H9 (cell line): Measurements from ENCODE around the gene STK24. TPM values are rescaled to one million over a fixed set of nuclear protein-coding genes. Genes with fewer than 3 reads are reported as not detected.

Experiments used
- DNase-seq: peaks from one replicate; pipeline ENCODE4 v3.0.0-alpha.2; 2017
- H2AFZ ChIP-seq: one replicate; pipeline ENCODE4 v1.6.1; 2013; ENCODE audit warnings: mild to moderate bottlenecking, low read length, control low read depth, moderate library complexity
- H2AK5ac ChIP-seq: 2 replicates; pipeline ENCODE4 v1.6.1; 2013; ENCODE audit warnings: low read length, control low read depth, mixed read lengths; ENCODE audit not compliant: insufficient read length
- H2BK120ac ChIP-seq: one replicate; pipeline ENCODE4 v1.6.1; 2013; ENCODE audit warnings: low read depth, mild to moderate bottlenecking, low read length, control low read depth, inconsistent platforms; ENCODE audit not compliant: poor library complexity, severe bottlenecking
- H2BK12ac ChIP-seq: 2 replicates; pipeline ENCODE4 v1.6.1; 2013; ENCODE audit warnings: low read length, control low read depth, mixed read lengths, low read depth; ENCODE audit not compliant: insufficient read length
- H2BK15ac ChIP-seq: 2 replicates; pipeline ENCODE4 v1.6.1; 2013; ENCODE audit warnings: low read depth, low read length, control low read depth
- H2BK20ac ChIP-seq: one replicate; pipeline ENCODE4 v1.6.1; 2013; ENCODE audit warnings: low read depth, mild to moderate bottlenecking, low read length, control low read depth, inconsistent platforms; ENCODE audit not compliant: poor library complexity, severe bottlenecking
- H2BK5ac ChIP-seq: 2 replicates; pipeline ENCODE4 v1.6.1; 2013; ENCODE audit warnings: low read length, control low read depth, mixed read lengths; ENCODE audit not compliant: insufficient read length
- H3K14ac ChIP-seq: 2 replicates; pipeline ENCODE4 v1.6.1; 2013; ENCODE audit warnings: low read length, control low read depth; ENCODE audit not compliant: insufficient read depth
- H3K18ac ChIP-seq: 2 replicates; pipeline ENCODE4 v1.6.1; 2013; ENCODE audit warnings: low read depth, mild to moderate bottlenecking, mixed read lengths, low read length, control low read depth; ENCODE audit not compliant: insufficient read length
- H3K23ac ChIP-seq: 2 replicates; pipeline ENCODE4 v1.6.1; 2013; ENCODE audit warnings: low read length, control low read depth, mixed read lengths, low read depth; ENCODE audit not compliant: insufficient read length
- H3K23me2 ChIP-seq: 2 replicates; pipeline ENCODE4 v1.6.1; 2013; ENCODE audit warnings: low read depth, mild to moderate bottlenecking, mixed read lengths, low read length, control low read depth; ENCODE audit not compliant: insufficient read length, poor library complexity, severe bottlenecking
- H3K27ac ChIP-seq: 2 replicates; pipeline ENCODE4 v1.5.1; 2013; ENCODE audit warnings: low read length, control low read depth, mixed read lengths, low read depth; ENCODE audit not compliant: insufficient read length
- H3K27me3 ChIP-seq: 2 replicates; pipeline ENCODE4 v1.6.1; 2013; ENCODE audit warnings: low read length, control low read depth, inconsistent platforms; ENCODE audit not compliant: insufficient read depth
- H3K4ac ChIP-seq: 2 replicates; pipeline ENCODE4 v1.6.1; 2013; ENCODE audit warnings: low read depth, mild to moderate bottlenecking, control low read depth, inconsistent platforms, low read length, moderate library complexity
- H3K4me1 ChIP-seq: 2 replicates; pipeline ENCODE4 v1.6.1; 2013; ENCODE audit warnings: low read length, control low read depth, inconsistent platforms; ENCODE audit not compliant: insufficient read depth
- H3K4me2 ChIP-seq: 2 replicates; pipeline ENCODE4 v1.6.1; 2013; ENCODE audit warnings: low read length, control low read depth, mixed read lengths; ENCODE audit not compliant: insufficient read length, insufficient read depth
- H3K56ac ChIP-seq: 2 replicates; pipeline ENCODE4 v1.6.1; 2013; ENCODE audit warnings: low read depth, mild to moderate bottlenecking, mixed read lengths, low read length, control low read depth; ENCODE audit not compliant: insufficient read length
- H3K79me1 ChIP-seq: 2 replicates; pipeline ENCODE4 v1.6.1; 2013; ENCODE audit warnings: low read depth, mild to moderate bottlenecking, moderate library complexity, low read length, control low read depth, inconsistent platforms; ENCODE audit not compliant: insufficient read depth, poor library complexity, severe bottlenecking
- H3K79me2 ChIP-seq: 2 replicates; pipeline ENCODE4 v1.6.1; 2013; ENCODE audit warnings: low read length, control low read depth, inconsistent platforms; ENCODE audit not compliant: insufficient read depth
- H3K9ac ChIP-seq: 2 replicates; pipeline ENCODE4 v1.6.1; 2013; ENCODE audit warnings: low read length, control low read depth, mixed read lengths; ENCODE audit not compliant: insufficient read length; ENCODE audit errors: extremely low read depth
- H3K9me3 ChIP-seq: one replicate; pipeline ENCODE4 v1.6.1; 2013; ENCODE audit warnings: low read depth, low read length, inconsistent platforms; ENCODE audit not compliant: control insufficient read depth
- H3T11ph ChIP-seq: one replicate; pipeline ENCODE4 v1.6.1; 2013; ENCODE audit warnings: mild to moderate bottlenecking, low read length, control low read depth, inconsistent platforms
- H4K20me1 ChIP-seq: one replicate; pipeline ENCODE4 v1.6.1; 2013; ENCODE audit not compliant: control insufficient read depth, insufficient read length, insufficient read depth
- H4K5ac ChIP-seq: 2 replicates; pipeline ENCODE4 v1.6.1; 2013; ENCODE audit warnings: low read depth, mild to moderate bottlenecking, mixed read lengths, low read length, control low read depth; ENCODE audit not compliant: insufficient read length
- H4K8ac ChIP-seq: replicated peaks from 2 replicates; pipeline ENCODE4 v1.6.1; 2013; ENCODE audit warnings: low read length, control low read depth, mixed read lengths, low read depth; ENCODE audit not compliant: insufficient read length
- H4K91ac ChIP-seq: 2 replicates; pipeline ENCODE4 v1.6.1; 2013; ENCODE audit warnings: low read depth, mild to moderate bottlenecking, moderate library complexity, mixed read lengths, low read length, control low read depth; ENCODE audit not compliant: insufficient read length
- H3K27ac Mint-ChIP-seq, 3 experiments: 2 replicates in 2 of 3; 3 replicates in 1 of 3; pipeline ENCODE4 v1.8.0; 2020 to 2021; ENCODE audit warnings: mixed read lengths in 3 of 3, mild to moderate bottlenecking in 1 of 3, moderate library complexity in 1 of 3
- H3K27me3 Mint-ChIP-seq: 2 replicates; pipeline ENCODE4 v1.8.0; 2021; ENCODE audit warnings: low read depth, mild to moderate bottlenecking, moderate library complexity, mixed read lengths
- H3K36me3 Mint-ChIP-seq, 3 experiments: 2 replicates in 2 of 3; 3 replicates in 1 of 3; pipeline ENCODE4 v1.8.0; 2020 to 2021; ENCODE audit warnings: low read depth in 3 of 3, mixed read lengths in 3 of 3; ENCODE audit not compliant: insufficient read depth in 1 of 3
- H3K4me1 Mint-ChIP-seq, 2 experiments: 2 replicates each; pipeline ENCODE4 v1.8.0; 2020; ENCODE audit warnings: mixed read lengths in 2 of 2
- H3K4me3 Mint-ChIP-seq, 2 experiments: 2 replicates in 1 of 2; 3 replicates in 1 of 2; pipeline ENCODE4 v1.8.0; 2020 to 2021; ENCODE audit warnings: mild to moderate bottlenecking in 2 of 2, mixed read lengths in 2 of 2, moderate library complexity in 1 of 2
- H3K9me3 Mint-ChIP-seq, 2 experiments: 2 replicates in 1 of 2; 3 replicates in 1 of 2; pipeline ENCODE4 v1.8.0; 2020; ENCODE audit warnings: mild to moderate bottlenecking in 2 of 2, mixed read lengths in 2 of 2, moderate library complexity in 1 of 2
- CTCF ChIP-seq: fragments of 200-600 bp; sonication (generic); conservative IDR thresholded peaks from 3 replicates; pipeline ENCODE4 v1.8.0; 2021; ENCODE audit warnings: antibody characterized with exemption, mild to moderate bottlenecking
- WGBS: extraction: QIAGEN DNeasy Blood & Tissue Kit; methylation state at CpG from one replicate; pipeline ENCODE4 v1.1.7; 2013; ENCODE audit warnings: missing lambda C conversion rate, low lambda C conversion rate, mixed read lengths; ENCODE audit not compliant: insufficient read length; ENCODE audit errors: extremely low coverage; 5-methylcytosine and 5-hydroxymethylcytosine counted together
- total RNA-seq: library from RNA; stranded (reverse); gene quantifications from 2 replicates; pipeline ENCODE4 v1.2.1, GENCODE V29; 2021

STK24 gene
- total RNA-seq, 1 experiment from 2014 or later: 134 TPM

- no peak overlapping the region for H3K4me3 Mint-ChIP-seq
Observed at GRCh38 chr13:98513837-98514236, 63.1 kb downstream of the STK24 start.

More at GRCh38 chr13:98513837-98514236, 63.1 kb downstream of the STK24 start:
- Histone ChIP-seq H3K27me3 (no peaks in the 10 kb centered on the region), H3K9ac (no peak overlapping the region), H3K14ac (no peak overlapping the region), H3K79me2 (peaks cover 19% of the 10 kb centered on the region; the same call in 1 of the 2 replicates), H4K20me1 (no peaks in the 10 kb centered on the region), H3K9me3 (no peaks in the 10 kb centered on the region), H4K8ac (no peak overlapping the region), H2BK120ac (no peak overlapping the region), H4K91ac (no peak overlapping the region), H3K4me2 (no peak overlapping the region), H3T11ph (no peak overlapping the region), H3K79me1 (peaks cover 16% of the 10 kb centered on the region), H2AK5ac (no peak overlapping the region), H2BK5ac (no peak overlapping the region), H2AFZ (no peak overlapping the region), H3K23ac (no peak overlapping the region), H2BK20ac (no peak overlapping the region), H3K27ac (no peak overlapping the region), H2BK12ac (no peak overlapping the region), H3K18ac (no peak overlapping the region), H3K23me2 (no peaks in the 10 kb centered on the region), H3K4ac (no peak overlapping the region), H4K5ac (no peak overlapping the region), H3K56ac (no peak overlapping the region), H2BK15ac (no peak overlapping the region), H3K4me1 (no peaks in the 10 kb centered on the region)
- WGBS: no CpG with 5 or more reads among the region's 2 CpGs
- peaks cover 24 to 37% of the 10 kb centered on the region in 2 experiments for H3K4me1 Mint-ChIP-seq
- no peak overlapping the region for H3K27ac Mint-ChIP-seq
- peaks cover 14 to 28% (median 15%) of the 10 kb centered on the region in 3 experiments; a peak in 6 of 7 replicates for H3K36me3 Mint-ChIP-seq
- H3K27me3 Mint-ChIP-seq: no peaks in the 10 kb centered on the region
- DNase-seq: no peak
- no peak for TF ChIP-seq CTCF
- H3K9me3 Mint-ChIP-seq: no peaks in the 10 kb centered on the region
